HPDE6-E6E7 (cell line): Measurements from ENCODE around the gene GRK6.

Source experiments
- DNase-seq: peaks from one replicate; pipeline ENCODE4 v3.0.0; 2011; ENCODE audit warnings: missing footprints; ENCODE audit errors: extremely low spot score

The GRK6 gene

GRCh38 chr5:177453852-177454396, 27.4 kb downstream of the GRK6 start:
- DNase-seq: no peak

GRCh38 chr5:177454397-177455035, 28.0 kb downstream of the GRK6 start:
- DNase-seq: peak; percentile 95

- DNase-seq: peak; percentile 73
Observed at GRCh38 chr5:177455036-177455660, 28.7 kb downstream of the GRK6 start.

GRCh38 chr5:177455661-177456590, 29.4 kb downstream of the GRK6 start:
- DNase-seq: peak; percentile 94

- no peak for DNase-seq
Observed at GRCh38 chr5:177456591-177456964, 30.1 kb downstream of the GRK6 start.

GRCh38 chr5:177456976-177457851, 30.7 kb downstream of the GRK6 start:
- DNase-seq: peak; percentile 95

GRCh38 chr5:177457852-177458681, 31.6 kb downstream of the GRK6 start:
- no peak for DNase-seq

GRCh38 chr5:177458912-177459350, 32.5 kb downstream of the GRK6 start:
- no peak for DNase-seq

- no peak for DNase-seq
Observed at GRCh38 chr5:177459357-177459756, 32.9 kb downstream of the GRK6 start.

GRCh38 chr5:177459819-177460628, 33.5 kb downstream of the GRK6 start:
- no peak for DNase-seq

- no peak for DNase-seq
Observed at GRCh38 chr5:177462021-177462670, 35.7 kb downstream of the GRK6 start.

- no peak for DNase-seq
Observed at GRCh38 chr5:177465044-177465443, 38.6 kb downstream of the GRK6 start.

GRCh38 chr5:177466861-177467260, 40.4 kb downstream of the GRK6 start:
- DNase-seq: no peak

GRCh38 chr5:177467436-177467835, 41.0 kb downstream of the GRK6 start:
- DNase-seq: no peak

- no peak for DNase-seq
Observed at GRCh38 chr5:177468329-177468684, 41.8 kb downstream of the GRK6 start.

- DNase-seq: no peak
Observed at GRCh38 chr5:177468685-177469628, 42.5 kb downstream of the GRK6 start.

GRCh38 chr5:177469750-177470525, 43.5 kb downstream of the GRK6 start:
- DNase-seq: no peak
